Measurements from ENCODE around the gene PML. TPM values are rescaled to one million over a fixed set of nuclear protein-coding genes. Genes with fewer than 3 reads are reported as not detected.

Gene PML
- total RNA-seq, 1 donor from 2014 or later = 86.6 TPM

- no peak for ATAC-seq
- no peak for DNase-seq (ENCODE audit: low spot score)
- intact Hi-C loops (cut with DNase I) = no loop called here
Measured at GRCh38 chr15:73981761-73982221, 12.7 kb upstream of the PML start.

GRCh38 chr15:73982222-73982962 is 12.1 kb upstream of the PML start:
- DNase-seq (ENCODE audit: low spot score) = peak; percentile 90
- ATAC-seq = peak; percentile 93
- intact Hi-C loops (cut with DNase I) = no loop called here

- intact Hi-C loops (cut with DNase I) = no loop called here
- ATAC-seq = peak; percentile 48
- peak; percentile 80 for DNase-seq (ENCODE audit: low spot score)
Measured at GRCh38 chr15:73983211-73983727, 11.2 kb upstream of the PML start.

GRCh38 chr15:73983773-73984172 is 10.7 kb upstream of the PML start:
- DNase-seq (ENCODE audit: low spot score) (no peak), ATAC-seq (no peak)
- intact Hi-C loops (cut with DNase I) = no loop called here

- ATAC-seq = no peak
- no peak for DNase-seq (ENCODE audit: low spot score)
- intact Hi-C loops (cut with DNase I) = no loop called here
Measured at GRCh38 chr15:73984208-73984979, 10.1 kb upstream of the PML start.

- intact Hi-C loops (cut with DNase I) = no loop called here
- ATAC-seq (no peak), DNase-seq (ENCODE audit: low spot score) (no peak)
Measured at GRCh38 chr15:73985101-73985873, 9.2 kb upstream of the PML start.

GRCh38 chr15:73986055-73986775 is 8.3 kb upstream of the PML start:
- intact Hi-C loops (cut with DNase I) = no loop called here
- DNase-seq (ENCODE audit: low spot score) (no peak), ATAC-seq (no peak)

- DNase-seq (ENCODE audit: low spot score) (no peak), ATAC-seq (no peak)
- intact Hi-C loops (cut with DNase I) = no loop called here
Measured at GRCh38 chr15:73986776-73987056, 7.8 kb upstream of the PML start.

- ATAC-seq (no peak), DNase-seq (ENCODE audit: low spot score) (no peak)
- intact Hi-C loops (cut with DNase I) = no loop called here
Measured at GRCh38 chr15:73987250-73987649, 7.3 kb upstream of the PML start.

GRCh38 chr15:73987681-73988444 is 6.7 kb upstream of the PML start:
- ATAC-seq = no peak
- intact Hi-C loops (cut with DNase I) = no loop called here
- DNase-seq (ENCODE audit: low spot score) = no peak

- DNase-seq (ENCODE audit: low spot score) (no peak), ATAC-seq (no peak)
- intact Hi-C loops (cut with DNase I) = no loop called here
Measured at GRCh38 chr15:73988445-73988969, 6.0 kb upstream of the PML start.

GRCh38 chr15:73989001-73989798 is 5.3 kb upstream of the PML start:
- DNase-seq (ENCODE audit: low spot score) (no peak), ATAC-seq (no peak)

GRCh38 chr15:73990250-73991005 is 4.1 kb upstream of the PML start:
- ATAC-seq = no peak
- intact Hi-C loops (cut with DNase I) = no loop called here

More at GRCh38 chr15:73989001-73989798, 5.3 kb upstream of the PML start:
- intact Hi-C loops (cut with DNase I) = no loop called here

GRCh38 chr15:73991260-73991659 is 3.3 kb upstream of the PML start:
- DNase-seq (ENCODE audit: low spot score) (peak; percentile 86), ATAC-seq (peak; percentile 66)
- intact Hi-C loops (cut with DNase I) = no loop called here

More at GRCh38 chr15:73990250-73991005, 4.1 kb upstream of the PML start:
- no peak for DNase-seq (ENCODE audit: low spot score)

GRCh38 chr15:73991726-73992593 is 2.6 kb upstream of the PML start, which contains the start of gene STOML1:
STOML1 (minus strand) TSS chr15:73992295; CDS start chr15:73992223, 72 bp downstream.
- DNase-seq (ENCODE audit: low spot score) (peak; percentile 94), ATAC-seq (peak; percentile 84)
- intact Hi-C loops (cut with DNase I) = no loop called here

- ATAC-seq = no peak
- intact Hi-C loops (cut with DNase I) = no loop called here
Measured at GRCh38 chr15:73992594-73992898, 2.0 kb upstream of the PML start.

More at GRCh38 chr15:73992594-73992898, 2.0 kb upstream of the PML start:
- no peak for DNase-seq (ENCODE audit: low spot score)

All from sciatic nerve (tissue), 2 donors.